ENCODE data around the gene ADA.

The ADA gene

GRCh38 chr20:44625361-44625760 lies 26.1 kb downstream of the ADA start:
- no peak overlapping the region for H3K4me3 ChIP-seq (ENCODE audit: low read depth, low read length)

GRCh38 chr20:44624743-44625271 lies 26.7 kb downstream of the ADA start:
- H3K4me3 ChIP-seq (ENCODE audit: low read depth, low read length): no peak overlapping the region

GRCh38 chr20:44624152-44624551 lies 27.3 kb downstream of the ADA start:
- H3K4me3 ChIP-seq (ENCODE audit: low read depth, low read length): no peak overlapping the region

- no peak overlapping the region for H3K4me3 ChIP-seq (ENCODE audit: low read depth, low read length)
Observed at GRCh38 chr20:44622501-44623270, 28.8 kb downstream of the ADA start.

- H3K4me3 ChIP-seq (ENCODE audit: low read depth, low read length): no peak overlapping the region
Observed at GRCh38 chr20:44621939-44622338, 29.6 kb downstream of the ADA start.

GRCh38 chr20:44621325-44621724 lies 30.2 kb downstream of the ADA start:
- no peak overlapping the region for H3K4me3 ChIP-seq (ENCODE audit: low read depth, low read length)

- no peak overlapping the region for H3K4me3 ChIP-seq (ENCODE audit: low read depth, low read length)
Observed at GRCh38 chr20:44620030-44620429, 31.5 kb downstream of the ADA start.

GRCh38 chr20:44619294-44619693 lies 32.2 kb downstream of the ADA start:
- no peak overlapping the region for H3K4me3 ChIP-seq (ENCODE audit: low read depth, low read length)

GRCh38 chr20:44618318-44618731 lies 33.2 kb downstream of the ADA start:
- H3K4me3 ChIP-seq (ENCODE audit: low read depth, low read length): no peak overlapping the region

- no peak overlapping the region for H3K4me3 ChIP-seq (ENCODE audit: low read depth, low read length)
Observed at GRCh38 chr20:44616604-44616964, 34.9 kb downstream of the ADA start.

GRCh38 chr20:44615876-44616603 lies 35.5 kb downstream of the ADA start:
- H3K4me3 ChIP-seq (ENCODE audit: low read depth, low read length): no peak overlapping the region

- no peak overlapping the region for H3K4me3 ChIP-seq (ENCODE audit: low read depth, low read length)
Observed at GRCh38 chr20:44615169-44615791, 36.2 kb downstream of the ADA start.

- H3K4me3 ChIP-seq (ENCODE audit: low read depth, low read length): no peak overlapping the region
Observed at GRCh38 chr20:44614525-44614924, 37.0 kb downstream of the ADA start.

GRCh38 chr20:44613575-44613974 lies 37.9 kb downstream of the ADA start:
- H3K4me3 ChIP-seq (ENCODE audit: low read depth, low read length): no peak overlapping the region

GRCh38 chr20:44610313-44610962 lies 41.1 kb downstream of the ADA start:
- H3K4me3 ChIP-seq (ENCODE audit: low read depth, low read length): no peak overlapping the region

GRCh38 chr20:44609516-44610312 lies 41.8 kb downstream of the ADA start:
- H3K4me3 ChIP-seq (ENCODE audit: low read depth, low read length): no peak overlapping the region

- H3K4me3 ChIP-seq (ENCODE audit: low read depth, low read length): no peak overlapping the region
Observed at GRCh38 chr20:44609006-44609515, 42.4 kb downstream of the ADA start.

- no peak overlapping the region for H3K4me3 ChIP-seq (ENCODE audit: low read depth, low read length)
Observed at GRCh38 chr20:44606725-44607441, 44.6 kb downstream of the ADA start.

GRCh38 chr20:44603327-44603726 lies 48.2 kb downstream of the ADA start:
- no peak overlapping the region for H3K4me3 ChIP-seq (ENCODE audit: low read depth, low read length)

- H3K4me3 ChIP-seq (ENCODE audit: low read depth, low read length): no peak overlapping the region
Observed at GRCh38 chr20:44601801-44602204, 49.7 kb downstream of the ADA start.

All from iPS-11a (cell line).